ENCODE results near the gene SLCO4A1. TPM values are rescaled to one million over a fixed set of nuclear protein-coding genes. Genes with fewer than 3 reads are reported as not detected.

SLCO4A1 gene
- total RNA-seq, 1 donor from 2014 or later, result 160 TPM

GRCh38 chr20:62647521-62648317 is 5.4 kb downstream of the SLCO4A1 start:
- peak overlapping the region in 1 of 2 donors; percentile 27 for H3K27ac ChIP-seq
- no peaks in the 10 kb centered on the region for H3K9me3 ChIP-seq
- no peak for TF ChIP-seq CTCF (IDR thresholded peaks at IDR 0.05)
- no peak overlapping the region for H3K4me3 ChIP-seq
- intact Hi-C loops (cut with DNase I), result no loop called here
- peaks cover 11% of the 10 kb centered on the region for H3K27me3 ChIP-seq
- H3K4me1 ChIP-seq, result peaks cover 5 to 18% of the 10 kb centered on the region in 2 donors
- DNase-seq (ENCODE audit: low spot score in 2 of 2), result peak in 1 of 2 donors; percentile 74
- H3K36me3 ChIP-seq, result no peaks in the 10 kb centered on the region

GRCh38 chr20:62648318-62648995 is 6.2 kb downstream of the SLCO4A1 start:
- peak overlapping the region in 1 of 2 donors; percentile 49 for H3K27ac ChIP-seq
- intact Hi-C loops (cut with DNase I), result no loop called here
- H3K4me1 ChIP-seq, result peaks cover 4 to 14% of the 10 kb centered on the region in 2 donors
- H3K27me3 ChIP-seq, result peaks cover 6% of the 10 kb centered on the region
- no peak overlapping the region for H3K4me3 ChIP-seq
- no peaks in the 10 kb centered on the region for H3K36me3 ChIP-seq
- no peak for DNase-seq (ENCODE audit: low spot score in 2 of 2)
- TF ChIP-seq CTCF (IDR thresholded peaks at IDR 0.05), result no peak
- H3K9me3 ChIP-seq, result no peaks in the 10 kb centered on the region

- H3K4me3 ChIP-seq, result no peak overlapping the region
- peak overlapping the region in 1 of 2 donors; percentile 49 for H3K27ac ChIP-seq
- H3K4me1 ChIP-seq, result peaks cover 4 to 14% of the 10 kb centered on the region in 2 donors
- TF ChIP-seq CTCF (IDR thresholded peaks at IDR 0.05), result no peak
- no peak for DNase-seq (ENCODE audit: low spot score in 2 of 2)
- no peaks in the 10 kb centered on the region for H3K9me3 ChIP-seq
- peaks cover under 1% of the 10 kb centered on the region for H3K27me3 ChIP-seq
- intact Hi-C loops (cut with DNase I), result no loop called here
- H3K36me3 ChIP-seq, result no peaks in the 10 kb centered on the region
Measured at GRCh38 chr20:62649140-62649539, 6.8 kb downstream of the SLCO4A1 start.

GRCh38 chr20:62650551-62651284 is 8.4 kb downstream of the SLCO4A1 start:
- Histone ChIP-seq H3K4me1 (peaks cover 4 to 14% of the 10 kb centered on the region in 2 donors), H3K27me3 (no peaks in the 10 kb centered on the region), H3K27ac (peak overlapping the region; percentile 89 to 91), H3K9me3 (no peaks in the 10 kb centered on the region), H3K36me3 (no peaks in the 10 kb centered on the region), H3K4me3 (no peak overlapping the region)
- intact Hi-C loops (cut with DNase I), result loop anchor here (5.0 kb wide), 2 partner anchors 142 to 157 kb away; no protein-coding TSS in a partner anchor
- TF ChIP-seq CTCF (IDR thresholded peaks at IDR 0.05), result no peak
- no peak for DNase-seq (ENCODE audit: low spot score in 2 of 2)

GRCh38 chr20:62651285-62652021 is 9.2 kb downstream of the SLCO4A1 start:
- peak; percentile 53 to 78 for DNase-seq (ENCODE audit: low spot score in 2 of 2)
- intact Hi-C loops (cut with DNase I), result loop anchor here (1.0 to 5.0 kb wide), 3 partner anchors 27 to 156 kb away; no protein-coding TSS in a partner anchor
- no peaks in the 10 kb centered on the region for H3K9me3 ChIP-seq
- no peak for TF ChIP-seq CTCF (IDR thresholded peaks at IDR 0.05)
- peak overlapping the region; percentile 89 to 91 for H3K27ac ChIP-seq
- H3K4me1 ChIP-seq, result peaks cover 4 to 14% of the 10 kb centered on the region in 2 donors
- H3K27me3 ChIP-seq, result no peaks in the 10 kb centered on the region
- no peaks in the 10 kb centered on the region for H3K36me3 ChIP-seq
- H3K4me3 ChIP-seq, result peak overlapping the region in 1 of 2 donors; percentile 45

All from ascending aorta (tissue), 2 donors.